ENCODE results near the gene DIP2B.

GRCh38 chr12:50634379-50634778 is 129.6 kb downstream of the DIP2B start:
- no peak for TF ChIP-seq CTCF (conservative IDR thresholded peaks at IDR 0.05; ENCODE audit: low read length)
- TF ChIP-seq EZH2phosphoT487 (IDR thresholded peaks at IDR 0.05; ENCODE audit: borderline replicate concordance, low read depth, low read length): no peak
